Activated CD4-positive, alpha-beta memory T cell treated with anti-CD3 and anti-CD28 coated beads for 36 hours (primary cell): ENCODE data around the gene TMEM247. TPM values are rescaled to one million over a fixed set of nuclear protein-coding genes. Genes with fewer than 3 reads are reported as not detected.

Experiments
- CTCF ChIA-PET: fragments of 350-600 bp; sonication (Branson Sonifier 250); formaldehyde crosslinking; loops from one replicate; lab custom pipeline; 2021; ENCODE audit warnings: antibody characterized with exemption, inconsistent platforms; lab: Charles Lee
- POLR2A ChIA-PET: fragments of 350-600 bp; sonication (Branson Sonifier 250); formaldehyde crosslinking; loops from one replicate; lab custom pipeline; 2021; ENCODE audit warnings: antibody characterized with exemption; lab: Charles Lee
- DNase-seq: peaks from one replicate; pipeline ENCODE4 v3.0.0-alpha.2; 2020
- H3K27ac Mint-ChIP-seq: one replicate; pipeline ENCODE4 v1.8.0; 2021; ENCODE audit warnings: mixed read lengths
- H3K27me3 Mint-ChIP-seq: one replicate; pipeline ENCODE4 v1.8.0; 2021; ENCODE audit warnings: mixed read lengths
- H3K36me3 Mint-ChIP-seq: one replicate; pipeline ENCODE4 v1.8.0; 2021; ENCODE audit warnings: mixed read lengths
- H3K4me1 Mint-ChIP-seq: one replicate; pipeline ENCODE4 v1.8.0; 2021; ENCODE audit warnings: low read depth, mixed read lengths
- H3K4me3 Mint-ChIP-seq: one replicate; pipeline ENCODE4 v1.8.0; 2021; ENCODE audit warnings: mild to moderate bottlenecking, mixed read lengths
- H3K9me3 Mint-ChIP-seq: one replicate; pipeline ENCODE4 v1.8.0; 2021; ENCODE audit warnings: mixed read lengths
- intact Hi-C: fragments of 100-400 bp; cut with micrococcal nuclease; formaldehyde crosslinking; loops from one replicate; pipeline ENCODE4 v1.15.1; 2023
- total RNA-seq, 2 experiments: library from RNA; stranded (reverse); gene quantifications; one replicate each; pipeline ENCODE4 v1.2.3, GENCODE V29; 2021

Gene TMEM247
- total RNA-seq: not detected

GRCh38 chr2:46479265-46479664, at the start of gene TMEM247:
TSS of gene TMEM247 (plus strand) at chr2:46479565.
- Mint-ChIP-seq H3K9me3 (peaks cover 27% of the 10 kb centered on the region), H3K4me3 (no peak within 1 kb of the TSS), H3K27me3 (no peaks in the 10 kb centered on the region), H3K27ac (no peak within 1 kb of the TSS), H3K4me1 (peaks cover 27% of the 10 kb centered on the region), H3K36me3 (peaks cover 6% of the 10 kb centered on the region)
- ChIA-PET POLR2A (no interaction called here), CTCF (no interaction called here)
- intact Hi-C loops: no loop called here
- DNase-seq: peak; percentile 3

- ChIA-PET POLR2A (interaction anchor here (0.6 kb wide), 1 partner anchor 21 kb away, joined by 6 read pairs; no protein-coding TSS in a partner anchor), CTCF (interaction anchor here (0.5 kb wide), 1 partner anchor 18 kb away, joined by 3 read pairs; no protein-coding TSS in a partner anchor)
- peaks cover 33% of the 10 kb centered on the region for H3K4me1 Mint-ChIP-seq
- intact Hi-C loops: no loop called here
- H3K27ac Mint-ChIP-seq: no peak overlapping the region
- H3K36me3 Mint-ChIP-seq: peaks cover 3% of the 10 kb centered on the region
- no peak for DNase-seq
- H3K9me3 Mint-ChIP-seq: peaks cover 6% of the 10 kb centered on the region
- H3K27me3 Mint-ChIP-seq: peaks cover 3% of the 10 kb centered on the region
- H3K4me3 Mint-ChIP-seq: no peak overlapping the region
Measured at GRCh38 chr2:46430413-46430812, 49.0 kb upstream of the TMEM247 start.

GRCh38 chr2:46430992-46431391, 48.4 kb upstream of the TMEM247 start:
- Mint-ChIP-seq H3K27ac (no peak overlapping the region), H3K4me3 (no peak overlapping the region)
- CTCF ChIA-PET: no interaction called here

GRCh38 chr2:46431481-46432235, 47.7 kb upstream of the TMEM247 start:
- CTCF ChIA-PET: interaction anchor here (0.6 kb wide), 1 partner anchor 840 kb away, joined by 3 read pairs; no protein-coding TSS in a partner anchor
- Mint-ChIP-seq H3K27me3 (peaks cover 3% of the 10 kb centered on the region), H3K36me3 (peaks cover 3% of the 10 kb centered on the region), H3K4me1 (peaks cover 44% of the 10 kb centered on the region), H3K4me3 (no peak overlapping the region), H3K27ac (no peak overlapping the region), H3K9me3 (peaks cover 6% of the 10 kb centered on the region)
- intact Hi-C loops: no loop called here
- DNase-seq: no peak
- POLR2A ChIA-PET: no interaction called here

More at GRCh38 chr2:46430992-46431391, 48.4 kb upstream of the TMEM247 start:
- POLR2A ChIA-PET: no interaction called here
- Mint-ChIP-seq H3K4me1 (peaks cover 38% of the 10 kb centered on the region), H3K9me3 (peaks cover 6% of the 10 kb centered on the region), H3K36me3 (peaks cover 3% of the 10 kb centered on the region), H3K27me3 (peaks cover 3% of the 10 kb centered on the region)
- no peak for DNase-seq
- intact Hi-C loops: no loop called here

- ChIA-PET CTCF (interaction anchor here (1.9 kb wide), 1 partner anchor 25 kb away, joined by 6 read pairs; no protein-coding TSS in a partner anchor), POLR2A (no interaction called here)
- no peak overlapping the region for H3K27ac Mint-ChIP-seq
- peaks cover 3% of the 10 kb centered on the region for H3K27me3 Mint-ChIP-seq
- H3K4me3 Mint-ChIP-seq: no peak overlapping the region
- H3K4me1 Mint-ChIP-seq: peaks cover 65% of the 10 kb centered on the region
- H3K36me3 Mint-ChIP-seq: no peaks in the 10 kb centered on the region
- intact Hi-C loops: no loop called here
- DNase-seq: no peak
- no peaks in the 10 kb centered on the region for H3K9me3 Mint-ChIP-seq
Measured at GRCh38 chr2:46434851-46435273, 44.5 kb upstream of the TMEM247 start.

GRCh38 chr2:46435353-46435752, 44.0 kb upstream of the TMEM247 start:
- H3K4me3 Mint-ChIP-seq: no peak overlapping the region
- intact Hi-C loops: no loop called here
- H3K27ac Mint-ChIP-seq: no peak overlapping the region
- peaks cover 3% of the 10 kb centered on the region for H3K27me3 Mint-ChIP-seq
- no peak for DNase-seq
- ChIA-PET POLR2A (no interaction called here), CTCF (interaction anchor here (1.9 kb wide), 1 partner anchor 25 kb away, joined by 6 read pairs; no protein-coding TSS in a partner anchor)
- H3K9me3 Mint-ChIP-seq: no peaks in the 10 kb centered on the region
- peaks cover 70% of the 10 kb centered on the region for H3K4me1 Mint-ChIP-seq
- H3K36me3 Mint-ChIP-seq: no peaks in the 10 kb centered on the region

GRCh38 chr2:46435796-46436360, 43.5 kb upstream of the TMEM247 start:
- H3K27ac Mint-ChIP-seq: no peak overlapping the region
- H3K36me3 Mint-ChIP-seq: no peaks in the 10 kb centered on the region
- no peak for DNase-seq
- peaks cover 3% of the 10 kb centered on the region for H3K27me3 Mint-ChIP-seq
- peaks cover 70% of the 10 kb centered on the region for H3K4me1 Mint-ChIP-seq
- CTCF ChIA-PET: interaction anchor here (1.9 kb wide), 1 partner anchor 24 kb away, joined by 6 read pairs; no protein-coding TSS in a partner anchor
- intact Hi-C loops: no loop called here
- no peaks in the 10 kb centered on the region for H3K9me3 Mint-ChIP-seq
- POLR2A ChIA-PET: interaction anchor here (1.0 kb wide), 1 partner anchor 10 kb away, joined by 3 read pairs; no protein-coding TSS in a partner anchor
- H3K4me3 Mint-ChIP-seq: no peak overlapping the region

- Mint-ChIP-seq H3K9me3 (no peaks in the 10 kb centered on the region), H3K27ac (no peak overlapping the region), H3K4me3 (no peak overlapping the region), H3K36me3 (no peaks in the 10 kb centered on the region), H3K4me1 (peaks cover 61% of the 10 kb centered on the region), H3K27me3 (peaks cover 1% of the 10 kb centered on the region)
- no peak for DNase-seq
- intact Hi-C loops: no loop called here
- ChIA-PET POLR2A (interaction anchor here (1.0 kb wide), 1 partner anchor 11 kb away, joined by 3 read pairs; no protein-coding TSS in a partner anchor), CTCF (interaction anchor here (1.3 kb wide), 1 partner anchor 374 kb away, joined by 3 read pairs; no protein-coding TSS in a partner anchor)
Measured at GRCh38 chr2:46436800-46437199, 42.6 kb upstream of the TMEM247 start.

- DNase-seq: no peak
- H3K27ac Mint-ChIP-seq: no peak overlapping the region
Measured at GRCh38 chr2:46438102-46438501, 41.3 kb upstream of the TMEM247 start.

GRCh38 chr2:46438794-46439193, 40.6 kb upstream of the TMEM247 start:
- ChIA-PET POLR2A (no interaction called here), CTCF (interaction anchor here (0.6 kb wide), 1 partner anchor 375 kb away, joined by 3 read pairs; no protein-coding TSS in a partner anchor)
- Mint-ChIP-seq H3K36me3 (no peaks in the 10 kb centered on the region), H3K9me3 (no peaks in the 10 kb centered on the region), H3K27ac (peak overlapping the region; percentile 47), H3K27me3 (peaks cover 1% of the 10 kb centered on the region), H3K4me1 (peaks cover 44% of the 10 kb centered on the region), H3K4me3 (no peak overlapping the region)
- intact Hi-C loops: loop anchor here (2.0 kb wide), 1 partner anchor 14 kb away; no protein-coding TSS in a partner anchor
- no peak for DNase-seq

More at GRCh38 chr2:46438102-46438501, 41.3 kb upstream of the TMEM247 start:
- H3K4me1 Mint-ChIP-seq: peaks cover 48% of the 10 kb centered on the region
- no peak overlapping the region for H3K4me3 Mint-ChIP-seq
- peaks cover 1% of the 10 kb centered on the region for H3K27me3 Mint-ChIP-seq
- H3K9me3 Mint-ChIP-seq: no peaks in the 10 kb centered on the region
- no peaks in the 10 kb centered on the region for H3K36me3 Mint-ChIP-seq
- ChIA-PET CTCF (interaction anchor here (0.6 to 1.3 kb wide), 2 partner anchors 375 kb away, joined by 3 read pairs; no protein-coding TSS in a partner anchor), POLR2A (no interaction called here)
- intact Hi-C loops: loop anchor here (2.0 kb wide), 1 partner anchor 13 kb away; no protein-coding TSS in a partner anchor

GRCh38 chr2:46439582-46439981, 39.8 kb upstream of the TMEM247 start:
- ChIA-PET CTCF (interaction anchor here (0.7 to 1.9 kb wide), 3 partner anchors 22 to 428 kb away, joined by 4 to 8 read pairs (median 5); no protein-coding TSS in a partner anchor), POLR2A (interaction anchor here (0.5 kb wide), 1 partner anchor 408 kb away, joined by 3 read pairs; no protein-coding TSS in a partner anchor)
- Mint-ChIP-seq H3K4me1 (peaks cover 44% of the 10 kb centered on the region), H3K4me3 (no peak overlapping the region), H3K36me3 (no peaks in the 10 kb centered on the region), H3K9me3 (no peaks in the 10 kb centered on the region), H3K27me3 (no peaks in the 10 kb centered on the region), H3K27ac (no peak overlapping the region)
- peak; percentile 28 for DNase-seq
- intact Hi-C loops: loop anchor here (2.0 kb wide), 1 partner anchor 15 kb away; no protein-coding TSS in a partner anchor
